ENCODE measurements around the gene ZNHIT1. TPM values are rescaled to one million over a fixed set of nuclear protein-coding genes. Genes with fewer than 3 reads are reported as not detected.

ZNHIT1 gene
- total RNA-seq, 4 donors from 2014 or later = 60.6 to 86.7 (median 77.6) TPM

- intact Hi-C loops (cut with DNase I) = no loop called here
- Histone ChIP-seq H3K27me3 (peaks cover 0 to 7% (median 0%) of the 10 kb centered on the region in 4 donors), H3K36me3 (peaks cover 9 to 47% (median 34%) of the 10 kb centered on the region in 4 donors), H3K4me3 (peak overlapping the region in 1 of 4 donors; percentile 48), H3K27ac (replicated peaks in 1 of 4) (no peak overlapping the region), H3K4me1 (peaks cover 13 to 23% (median 17%) of the 10 kb centered on the region in 4 donors), H3K9me3 (no peaks in the 10 kb centered on the region)
- TF ChIP-seq POLR2A (IDR thresholded peaks at IDR 0.05; ENCODE audit: low read depth) (no peak), POLR2AphosphoS5 (IDR thresholded peaks at IDR 0.05) (no peak), EP300 (IDR thresholded peaks at IDR 0.05) (no peak), CTCF (IDR thresholded peaks at IDR 0.05) (no peak)
- no peak for DNase-seq (ENCODE audit: extremely low spot score)
- 86% methylated on average over 7 of the region's 7 CpGs for WGBS
Observed at GRCh38 chr7:101231644-101232043, 13.7 kb downstream of the ZNHIT1 start.

GRCh38 chr7:101232141-101232850 lies 14.3 kb downstream of the ZNHIT1 start:
- TF ChIP-seq EP300 (IDR thresholded peaks at IDR 0.05) (no peak), POLR2AphosphoS5 (IDR thresholded peaks at IDR 0.05) (peak in 1 of 2 donors; percentile 3), CTCF (IDR thresholded peaks at IDR 0.05) (no peak), POLR2A (IDR thresholded peaks at IDR 0.05; ENCODE audit: low read depth) (no peak)
- intact Hi-C loops (cut with DNase I) = no loop called here
- H3K27ac ChIP-seq (replicated peaks in 1 of 4) = peak overlapping the region in 1 of 4 donors; percentile 44
- H3K27me3 ChIP-seq = peaks cover 0 to 7% (median 0%) of the 10 kb centered on the region in 4 donors
- peaks cover 18 to 29% (median 23%) of the 10 kb centered on the region in 4 donors for H3K4me1 ChIP-seq
- peaks cover 2 to 47% (median 33%) of the 10 kb centered on the region in 4 donors for H3K36me3 ChIP-seq
- DNase-seq (ENCODE audit: extremely low spot score) = no peak
- H3K9me3 ChIP-seq = no peaks in the 10 kb centered on the region
- H3K4me3 ChIP-seq = peak overlapping the region; percentile 10 to 48 (median 31)
- 50% methylated on average over 2 of the region's 52 CpGs for WGBS

GRCh38 chr7:101233907-101234547 lies 16.1 kb downstream of the ZNHIT1 start:
- TF ChIP-seq CTCF (IDR thresholded peaks at IDR 0.05) (no peak), POLR2A (IDR thresholded peaks at IDR 0.05; ENCODE audit: low read depth) (no peak)
- Histone ChIP-seq H3K9me3 (no peaks in the 10 kb centered on the region), H3K27ac (replicated peaks in 1 of 4) (no peak overlapping the region), H3K27me3 (peaks cover 0 to 7% (median 0%) of the 10 kb centered on the region in 4 donors), H3K4me3 (no peak overlapping the region), H3K36me3 (peaks cover 0 to 44% (median 25%) of the 10 kb centered on the region in 4 donors), H3K4me1 (peaks cover 35 to 46% (median 40%) of the 10 kb centered on the region in 4 donors)
- DNase-seq (ENCODE audit: extremely low spot score) = no peak
- intact Hi-C loops (cut with DNase I) = no loop called here
- 93% methylated on average over 19 of the region's 21 CpGs for WGBS

- H3K4me1 ChIP-seq = peaks cover 39 to 52% (median 46%) of the 10 kb centered on the region in 4 donors
- peaks cover 1 to 44% (median 26%) of the 10 kb centered on the region in 4 donors for H3K36me3 ChIP-seq
Observed at GRCh38 chr7:101234636-101235035, 16.7 kb downstream of the ZNHIT1 start.

More at GRCh38 chr7:101234636-101235035, 16.7 kb downstream of the ZNHIT1 start:
- DNase-seq (ENCODE audit: extremely low spot score) = no peak
- no peak overlapping the region for H3K4me3 ChIP-seq
- intact Hi-C loops (cut with DNase I) = no loop called here
- no peak overlapping the region for H3K27ac ChIP-seq (replicated peaks in 1 of 4)
- TF ChIP-seq POLR2A (IDR thresholded peaks at IDR 0.05; ENCODE audit: low read depth) = no peak
- no peak for TF ChIP-seq CTCF (IDR thresholded peaks at IDR 0.05)
- TF ChIP-seq POLR2AphosphoS5 (IDR thresholded peaks at IDR 0.05) = no peak
- no peak for TF ChIP-seq EP300 (IDR thresholded peaks at IDR 0.05)
- no peaks in the 10 kb centered on the region for H3K9me3 ChIP-seq
- peaks cover 0 to 7% (median 0%) of the 10 kb centered on the region in 4 donors for H3K27me3 ChIP-seq
- WGBS = 87% methylated on average over 5 of the region's 5 CpGs
